ENCODE results near the gene GBP6.

GRCh38 chr1:89360716-89361115, 3.1 kb upstream of the GBP6 start:
- no peak for TF ChIP-seq CTCF (IDR thresholded peaks at IDR 0.05)
- no peak for TF ChIP-seq POLR2A (IDR thresholded peaks at IDR 0.05)
